Vagina (tissue), 2 donors: ENCODE data around the gene SPTSSA. TPM values are rescaled to one million over a fixed set of nuclear protein-coding genes. Genes with fewer than 3 reads are reported as not detected.

Experiments used
- DNase-seq, 2 donors: peaks; one replicate each; pipeline ENCODE4 v3.0.0-alpha.2; 2017; ENCODE audit errors: extremely low spot score in 2 of 2
- H3K27ac ChIP-seq: fragments of 200-600 bp; sonication (generic); one replicate; pipeline ENCODE4 v1.5.1; 2019
- H3K27me3 ChIP-seq: fragments of 200-600 bp; sonication (generic); one replicate; pipeline ENCODE4 v1.5.1; 2019
- H3K36me3 ChIP-seq, 2 donors: fragments of 200-600 bp; sonication (generic); one replicate each; pipeline ENCODE4 v1.5.1; 2017 to 2019
- H3K4me1 ChIP-seq: fragments of 200-600 bp; sonication (generic); one replicate; pipeline ENCODE4 v1.5.1; 2019
- H3K4me3 ChIP-seq, 2 donors: fragments of 200-600 bp; sonication (generic); 1 replicate in 1 of 2; 2 replicates in 1 of 2; pipeline ENCODE4 v1.5.1; 2016 to 2019
- H3K9me3 ChIP-seq: fragments of 200-600 bp; sonication (generic); one replicate; pipeline ENCODE4 v1.5.1; 2019
- CTCF ChIP-seq, 3 experiments: fragments of 450-650 bp in 2 of 3; fragments of 200-600 bp in 1 of 3; sonication (generic) in 1 of 3; IDR thresholded peaks; one replicate each; pipeline ENCODE4 v1.5.1; 2017 to 2019; ENCODE audit warnings: antibody characterized with exemption in 3 of 3, mild to moderate bottlenecking in 2 of 3, moderate library complexity in 2 of 3
- POLR2A ChIP-seq, 2 donors: fragments of 450-650 bp; IDR thresholded peaks; one replicate each; pipeline ENCODE4 v1.6.1; 2017; ENCODE audit warnings: antibody characterized with exemption in 2 of 2, mild to moderate bottlenecking in 2 of 2, moderate library complexity in 2 of 2
- POLR2AphosphoS5 ChIP-seq, 2 donors: sonication (generic); formaldehyde crosslinking; IDR thresholded peaks; one replicate each; pipeline ENCODE4 v1.9.0; 2017; ENCODE audit warnings: antibody characterized with exemption in 2 of 2, mild to moderate bottlenecking in 2 of 2, low read depth in 1 of 2; ENCODE audit not compliant: insufficient read depth in 1 of 2
- intact Hi-C: fragments of 100-400 bp; cut with DNase I; formaldehyde crosslinking; loops from one replicate; pipeline ENCODE4 v1.15.1; 2023
- total RNA-seq: library from RNA; depleted of rRNA; stranded (reverse); fragments of >200 nt; gene quantifications from one replicate; pipeline ENCODE4 v1.2.3, GENCODE V29; 2016

Gene SPTSSA
- total RNA-seq, 1 donor from 2014 or later = 29.0 TPM

- Histone ChIP-seq H3K4me3 (no peak overlapping the region), H3K27ac (no peak overlapping the region), H3K9me3 (no peaks in the 10 kb centered on the region), H3K36me3 (no peaks in the 10 kb centered on the region), H3K27me3 (no peaks in the 10 kb centered on the region), H3K4me1 (no peaks in the 10 kb centered on the region)
- intact Hi-C loops = no loop called here
- TF ChIP-seq CTCF (IDR thresholded peaks at IDR 0.05) (no peak), POLR2AphosphoS5 (IDR thresholded peaks at IDR 0.05; ENCODE audit: insufficient read depth in 1 of 2, low read depth in 1 of 2) (no peak), POLR2A (IDR thresholded peaks at IDR 0.05) (no peak)
- DNase-seq = no peak
Observed at GRCh38 chr14:34472706-34473279, 10.8 kb upstream of the SPTSSA start.

- intact Hi-C loops = no loop called here
- no peak overlapping the region for H3K27ac ChIP-seq
- no peaks in the 10 kb centered on the region for H3K9me3 ChIP-seq
- H3K27me3 ChIP-seq = no peaks in the 10 kb centered on the region
- no peak overlapping the region for H3K4me3 ChIP-seq
- H3K4me1 ChIP-seq = no peaks in the 10 kb centered on the region
- no peak for TF ChIP-seq CTCF (IDR thresholded peaks at IDR 0.05)
- no peak for TF ChIP-seq POLR2AphosphoS5 (IDR thresholded peaks at IDR 0.05; ENCODE audit: insufficient read depth in 1 of 2, low read depth in 1 of 2)
- no peak for TF ChIP-seq POLR2A (IDR thresholded peaks at IDR 0.05)
- DNase-seq = no peak
- H3K36me3 ChIP-seq = no peaks in the 10 kb centered on the region
Observed at GRCh38 chr14:34470319-34470718, 8.3 kb upstream of the SPTSSA start.

- H3K36me3 ChIP-seq = no peaks in the 10 kb centered on the region
- no peak overlapping the region for H3K4me3 ChIP-seq
- no peaks in the 10 kb centered on the region for H3K9me3 ChIP-seq
- H3K27ac ChIP-seq = no peak overlapping the region
- intact Hi-C loops = no loop called here
- H3K27me3 ChIP-seq = no peaks in the 10 kb centered on the region
- no peak for DNase-seq
- no peak for TF ChIP-seq POLR2AphosphoS5 (IDR thresholded peaks at IDR 0.05; ENCODE audit: insufficient read depth in 1 of 2, low read depth in 1 of 2)
- TF ChIP-seq POLR2A (IDR thresholded peaks at IDR 0.05) = no peak
- no peak for TF ChIP-seq CTCF (IDR thresholded peaks at IDR 0.05)
- peaks cover 6% of the 10 kb centered on the region for H3K4me1 ChIP-seq
Observed at GRCh38 chr14:34466691-34467090, 4.7 kb upstream of the SPTSSA start.

GRCh38 chr14:34465069-34465859, 3.2 kb upstream of the SPTSSA start:
- TF ChIP-seq POLR2AphosphoS5 (IDR thresholded peaks at IDR 0.05; ENCODE audit: insufficient read depth in 1 of 2, low read depth in 1 of 2) = no peak
- TF ChIP-seq POLR2A (IDR thresholded peaks at IDR 0.05) = no peak
- no peak for TF ChIP-seq CTCF (IDR thresholded peaks at IDR 0.05)
- peaks cover 19% of the 10 kb centered on the region for H3K4me1 ChIP-seq
- H3K27ac ChIP-seq = no peak overlapping the region
- H3K9me3 ChIP-seq = no peaks in the 10 kb centered on the region
- H3K4me3 ChIP-seq = no peak overlapping the region
- H3K27me3 ChIP-seq = no peaks in the 10 kb centered on the region
- H3K36me3 ChIP-seq = no peaks in the 10 kb centered on the region
- intact Hi-C loops = no loop called here
- no peak for DNase-seq

- H3K4me3 ChIP-seq = no peak overlapping the region
- no peaks in the 10 kb centered on the region for H3K27me3 ChIP-seq
- DNase-seq = no peak
- H3K27ac ChIP-seq = no peak overlapping the region
- no peak for TF ChIP-seq POLR2A (IDR thresholded peaks at IDR 0.05)
- no peak for TF ChIP-seq CTCF (IDR thresholded peaks at IDR 0.05)
- TF ChIP-seq POLR2AphosphoS5 (IDR thresholded peaks at IDR 0.05; ENCODE audit: insufficient read depth in 1 of 2, low read depth in 1 of 2) = no peak
- no peaks in the 10 kb centered on the region for H3K9me3 ChIP-seq
- H3K4me1 ChIP-seq = peaks cover 28% of the 10 kb centered on the region
- intact Hi-C loops = no loop called here
- H3K36me3 ChIP-seq = no peaks in the 10 kb centered on the region
Observed at GRCh38 chr14:34463598-34463961, 1.5 kb upstream of the SPTSSA start.
